NCI-H2081 treated with DMSO at 0.1 percent for 48 hours (cell line): ENCODE data around the gene OTUB2.

Experiments used
- DNase-seq: peaks from one replicate; lab custom pipeline; 2025; lab: John Stamatoyannopoulos, UW

OTUB2 gene

GRCh38 chr14:94026173-94026888 lies at the start of gene OTUB2:
TSS of gene OTUB2 (plus strand) at chr14:94026340. CDS start at chr14:94026538, 198 bp downstream.
- DNase-seq: peak; percentile 90

GRCh38 chr14:93976477-93977057 lies 49.6 kb upstream of the OTUB2 start, which contains the start of gene ASB2:
TSS of gene ASB2 (minus strand) at chr14:93976570. CDS start at chr14:93964539, 12,031 bp downstream.
- DNase-seq: no peak

- DNase-seq: no peak
These were observed 49.0 kb upstream of the OTUB2 start for GRCh38 chr14:93977171-93977570.

GRCh38 chr14:93977790-93978581 lies 48.2 kb upstream of the OTUB2 start:
- no peak for DNase-seq

- DNase-seq: no peak
These were observed 47.4 kb upstream of the OTUB2 start for GRCh38 chr14:93978735-93979134.

- no peak for DNase-seq
These were observed 45.5 kb upstream of the OTUB2 start for GRCh38 chr14:93980456-93981201.

GRCh38 chr14:93981316-93982229 lies 44.6 kb upstream of the OTUB2 start:
- no peak for DNase-seq

GRCh38 chr14:93982230-93983007 lies 43.7 kb upstream of the OTUB2 start:
- no peak for DNase-seq

- no peak for DNase-seq
These were observed 42.1 kb upstream of the OTUB2 start for GRCh38 chr14:93984070-93984469.

GRCh38 chr14:93984987-93985410 lies 41.1 kb upstream of the OTUB2 start:
- no peak for DNase-seq

GRCh38 chr14:93986955-93987354 lies 39.2 kb upstream of the OTUB2 start:
- no peak for DNase-seq

- DNase-seq: no peak
These were observed 38.8 kb upstream of the OTUB2 start for GRCh38 chr14:93987376-93987775.

GRCh38 chr14:93987815-93988476 lies 38.2 kb upstream of the OTUB2 start:
- no peak for DNase-seq

GRCh38 chr14:93989939-93990338 lies 36.2 kb upstream of the OTUB2 start:
- DNase-seq: no peak

GRCh38 chr14:93991212-93991611 lies 34.9 kb upstream of the OTUB2 start:
- DNase-seq: no peak

GRCh38 chr14:93991649-93992048 lies 34.5 kb upstream of the OTUB2 start:
- no peak for DNase-seq

GRCh38 chr14:93993382-93993781 lies 32.8 kb upstream of the OTUB2 start:
- no peak for DNase-seq

- DNase-seq: no peak
These were observed 31.0 kb upstream of the OTUB2 start for GRCh38 chr14:93994919-93995682.

GRCh38 chr14:93996130-93996695 lies 29.9 kb upstream of the OTUB2 start:
- no peak for DNase-seq
